GM12873 (cell line): ENCODE data around the gene SLC2A4.

Experiments used
- TF ChIP-seq, protein P1 (sequence below): IDR thresholded peaks from 2 replicates; pipeline ENCODE4 v1.5.1; 2012; ENCODE audit warnings: low read depth, mild to moderate bottlenecking, moderate library complexity, low read length, control low read depth; ENCODE audit not compliant: insufficient read depth; ENCODE audit errors: missing control alignments

SLC2A4 gene

DNA sequence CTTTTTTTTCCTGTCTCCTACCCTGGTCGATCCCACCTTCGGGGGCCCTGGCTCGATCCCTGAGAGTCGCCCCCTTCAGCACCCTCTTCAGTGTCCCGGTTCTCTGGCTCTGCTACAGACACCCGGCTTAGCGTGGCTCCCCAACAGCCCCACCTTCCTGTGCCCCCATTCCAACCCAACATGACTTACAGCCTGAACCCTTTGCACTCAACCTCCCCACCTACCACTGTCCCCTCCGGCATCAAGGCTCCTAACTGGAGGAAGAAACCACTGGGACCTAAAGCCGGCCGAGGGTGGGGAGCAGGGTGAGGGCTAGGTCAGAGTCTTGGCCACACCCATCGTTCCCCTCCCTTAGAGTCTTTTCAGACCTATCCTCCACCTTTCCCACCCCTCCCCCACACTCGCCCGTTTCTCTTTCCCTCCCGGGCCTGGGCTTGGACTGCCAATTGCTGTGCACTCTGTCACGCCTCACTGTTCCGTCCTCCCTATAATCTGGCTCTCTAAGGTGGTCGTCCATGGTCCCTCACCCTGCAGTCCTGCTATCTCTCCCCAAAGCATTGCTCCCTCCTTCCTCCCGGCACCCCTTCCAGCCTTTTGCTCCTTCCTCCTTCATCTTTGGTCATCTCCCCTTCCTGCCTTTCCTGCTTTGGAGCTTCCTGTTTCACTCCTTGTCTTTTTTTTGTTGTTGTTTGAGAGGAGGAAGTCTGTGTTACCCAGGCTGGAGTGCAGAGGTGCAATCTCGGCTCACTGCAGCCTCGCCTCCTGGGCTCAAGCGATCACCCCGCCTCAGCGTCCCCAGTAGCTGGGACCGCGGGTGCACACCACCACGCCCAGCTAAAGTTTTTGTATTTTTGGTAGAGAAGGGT, 18.4 kb upstream of the SLC2A4 start:
- TF ChIP-seq, protein P1, sequence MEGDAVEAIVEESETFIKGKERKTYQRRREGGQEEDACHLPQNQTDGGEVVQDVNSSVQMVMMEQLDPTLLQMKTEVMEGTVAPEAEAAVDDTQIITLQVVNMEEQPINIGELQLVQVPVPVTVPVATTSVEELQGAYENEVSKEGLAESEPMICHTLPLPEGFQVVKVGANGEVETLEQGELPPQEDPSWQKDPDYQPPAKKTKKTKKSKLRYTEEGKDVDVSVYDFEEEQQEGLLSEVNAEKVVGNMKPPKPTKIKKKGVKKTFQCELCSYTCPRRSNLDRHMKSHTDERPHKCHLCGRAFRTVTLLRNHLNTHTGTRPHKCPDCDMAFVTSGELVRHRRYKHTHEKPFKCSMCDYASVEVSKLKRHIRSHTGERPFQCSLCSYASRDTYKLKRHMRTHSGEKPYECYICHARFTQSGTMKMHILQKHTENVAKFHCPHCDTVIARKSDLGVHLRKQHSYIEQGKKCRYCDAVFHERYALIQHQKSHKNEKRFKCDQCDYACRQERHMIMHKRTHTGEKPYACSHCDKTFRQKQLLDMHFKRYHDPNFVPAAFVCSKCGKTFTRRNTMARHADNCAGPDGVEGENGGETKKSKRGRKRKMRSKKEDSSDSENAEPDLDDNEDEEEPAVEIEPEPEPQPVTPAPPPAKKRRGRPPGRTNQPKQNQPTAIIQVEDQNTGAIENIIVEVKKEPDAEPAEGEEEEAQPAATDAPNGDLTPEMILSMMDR, result no peak

GRCh38 chr17:7263801-7264078, 17.8 kb upstream of the SLC2A4 start:
- TF ChIP-seq, protein P1, result no peak

GRCh38 chr17:7266784-7267183, 14.7 kb upstream of the SLC2A4 start:
- TF ChIP-seq, protein P1, result no peak

DNA sequence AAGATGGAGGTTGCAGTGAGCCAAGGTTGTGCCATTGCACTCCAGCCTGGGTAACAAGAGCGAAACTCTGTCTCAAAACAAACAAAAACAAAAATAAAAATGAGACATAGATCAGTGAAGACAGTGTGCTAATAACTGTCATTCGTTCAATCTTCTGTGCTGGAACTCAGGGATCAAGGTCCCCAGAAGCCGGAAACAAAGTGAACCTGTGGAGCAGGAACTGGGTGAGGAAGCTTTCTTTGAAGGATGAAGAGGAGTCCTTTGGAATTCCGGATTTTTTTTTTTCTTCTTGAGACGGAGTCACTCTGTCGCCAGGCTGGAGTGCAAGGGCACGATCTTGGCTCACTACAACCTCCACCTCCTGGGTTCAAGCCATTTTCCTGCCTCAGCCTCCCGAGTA, 2.1 kb upstream of the SLC2A4 start:
- TF ChIP-seq, protein P1, result no peak

- TF ChIP-seq, protein P1, result peak; percentile 99
These were observed 922 bp upstream of the SLC2A4 start for GRCh38 chr17:7280519-7281073.

- TF ChIP-seq, protein P1, result no peak
These were observed 634 bp downstream of the SLC2A4 start for GRCh38 chr17:7281953-7282751.

DNA sequence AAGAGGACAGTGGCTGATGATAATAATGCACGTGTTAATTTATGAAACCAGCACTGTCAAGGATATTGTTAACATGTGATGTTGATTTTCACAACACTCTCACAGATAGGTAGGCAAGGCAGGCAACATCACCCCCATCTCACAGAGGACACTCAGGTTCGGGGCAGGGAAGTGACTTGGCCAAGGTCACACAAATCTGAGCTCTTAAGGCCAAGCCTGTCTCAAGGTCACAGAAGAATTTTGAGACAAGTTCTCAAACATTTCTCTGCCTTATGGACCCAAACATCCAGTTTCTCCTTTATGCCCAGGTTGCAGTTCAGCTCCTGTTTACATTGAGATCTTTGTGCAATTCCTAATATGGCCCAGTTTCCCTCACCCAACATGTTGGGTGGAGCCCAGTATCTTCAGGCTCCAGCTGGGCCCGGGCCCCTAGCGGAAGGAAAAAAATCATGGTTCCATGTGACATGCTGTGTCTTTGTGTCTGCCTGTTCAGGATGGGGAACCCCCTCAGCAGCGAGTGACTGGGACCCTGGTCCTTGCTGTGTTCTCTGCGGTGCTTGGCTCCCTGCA, 1.3 kb downstream of the SLC2A4 start:
- TF ChIP-seq, protein P1, result peak; percentile 30
